ENCODE measurements around the gene IMMP2L.

Gene IMMP2L

GRCh38 chr7:111571720-111572119 lies 9.4 kb upstream of the IMMP2L start:
- ChIA-PET CTCF (no interaction called here), POLR2A (no interaction called here)
- TF ChIP-seq L3MBTL2 (conservative IDR thresholded peaks at IDR 0.05) (no peak), FOXK2 (IDR thresholded peaks at IDR 0.05) (no peak), ZNF384 (IDR thresholded peaks at IDR 0.05) (no peak), BHLHE40 (IDR thresholded peaks at IDR 0.05; ENCODE audit: borderline replicate concordance) (no peak), SP1 (IDR thresholded peaks at IDR 0.05) (no peak), SUZ12 (IDR thresholded peaks at IDR 0.05) (no peak), FOXM1 (IDR thresholded peaks at IDR 0.05; ENCODE audit: borderline replicate concordance) (no peak), TARDBP (IDR thresholded peaks at IDR 0.05) (no peak), HDGF (IDR thresholded peaks at IDR 0.05; ENCODE audit: borderline replicate concordance) (no peak), CTBP1 (IDR thresholded peaks at IDR 0.05; ENCODE audit: borderline replicate concordance) (no peak), PKNOX1 (IDR thresholded peaks at IDR 0.05) (no peak), NFRKB (IDR thresholded peaks at IDR 0.05) (no peak), FOXA1 (IDR thresholded peaks at IDR 0.05) (no peak), ARNT (IDR thresholded peaks at IDR 0.05) (no peak), ELF4 (IDR thresholded peaks at IDR 0.05) (no peak), LEF1 (IDR thresholded peaks at IDR 0.05; ENCODE audit: borderline replicate concordance) (no peak)
- no peak for DNase-seq (ENCODE audit: extremely low spot score)

DNA sequence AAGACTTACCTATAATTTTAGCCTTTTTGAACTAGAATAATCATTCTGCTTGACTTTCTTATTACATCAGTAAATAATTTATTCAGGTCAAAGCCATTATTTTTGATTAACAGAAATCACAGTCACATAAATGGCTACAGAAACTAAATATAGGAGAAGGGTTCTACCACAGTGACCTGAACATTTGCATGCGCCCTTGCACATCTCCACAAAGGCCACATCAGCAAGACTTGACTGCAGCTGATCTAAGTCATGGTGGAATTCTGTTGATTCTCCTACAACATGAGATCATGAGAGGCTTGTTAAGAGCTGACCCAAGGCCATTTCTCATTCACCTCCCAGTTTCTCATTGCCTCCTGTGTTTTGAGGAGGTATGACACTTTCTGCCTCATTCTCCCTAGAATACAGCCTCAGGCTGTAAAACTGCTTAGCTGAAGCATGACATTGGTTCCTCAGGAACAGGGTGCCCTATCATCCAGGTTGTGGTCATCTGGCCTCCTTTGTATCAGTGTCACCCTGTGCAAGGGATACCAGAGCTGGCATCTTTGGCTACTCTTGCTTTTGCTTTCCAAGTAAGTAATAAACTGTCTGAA lies 6.7 kb upstream of the IMMP2L start:
- POLR2A ChIA-PET, result no interaction called here
- no peak for DNase-seq (ENCODE audit: extremely low spot score)
- TF ChIP-seq FOXM1 (IDR thresholded peaks at IDR 0.05; ENCODE audit: borderline replicate concordance) (no peak), ZNF384 (IDR thresholded peaks at IDR 0.05) (no peak), BHLHE40 (IDR thresholded peaks at IDR 0.05; ENCODE audit: borderline replicate concordance) (no peak), LEF1 (IDR thresholded peaks at IDR 0.05; ENCODE audit: borderline replicate concordance) (no peak)
- CTCF ChIA-PET, result no interaction called here

GRCh38 chr7:111568419-111568818 lies 6.1 kb upstream of the IMMP2L start:
- no peak for DNase-seq (ENCODE audit: extremely low spot score)
- TF ChIP-seq ZNF384 (IDR thresholded peaks at IDR 0.05), result no peak
- no peak for TF ChIP-seq SP1 (IDR thresholded peaks at IDR 0.05)
- TF ChIP-seq PKNOX1 (IDR thresholded peaks at IDR 0.05), result no peak
- TF ChIP-seq HDGF (IDR thresholded peaks at IDR 0.05; ENCODE audit: borderline replicate concordance), result no peak
- no peak for TF ChIP-seq ELF4 (IDR thresholded peaks at IDR 0.05)
- TF ChIP-seq L3MBTL2 (conservative IDR thresholded peaks at IDR 0.05), result no peak
- no peak for TF ChIP-seq FOXM1 (IDR thresholded peaks at IDR 0.05; ENCODE audit: borderline replicate concordance)
- no peak for TF ChIP-seq TARDBP (IDR thresholded peaks at IDR 0.05)
- no peak for TF ChIP-seq BHLHE40 (IDR thresholded peaks at IDR 0.05; ENCODE audit: borderline replicate concordance)
- no peak for TF ChIP-seq FOXK2 (IDR thresholded peaks at IDR 0.05)
- TF ChIP-seq NFRKB (IDR thresholded peaks at IDR 0.05), result no peak
- no peak for TF ChIP-seq CTBP1 (IDR thresholded peaks at IDR 0.05; ENCODE audit: borderline replicate concordance)
- TF ChIP-seq FOXA1 (IDR thresholded peaks at IDR 0.05), result no peak
- no peak for TF ChIP-seq LEF1 (IDR thresholded peaks at IDR 0.05; ENCODE audit: borderline replicate concordance)
- no peak for TF ChIP-seq ARNT (IDR thresholded peaks at IDR 0.05)
- TF ChIP-seq SUZ12 (IDR thresholded peaks at IDR 0.05), result no peak
- POLR2A ChIA-PET, result no interaction called here
- CTCF ChIA-PET, result no interaction called here

DNA sequence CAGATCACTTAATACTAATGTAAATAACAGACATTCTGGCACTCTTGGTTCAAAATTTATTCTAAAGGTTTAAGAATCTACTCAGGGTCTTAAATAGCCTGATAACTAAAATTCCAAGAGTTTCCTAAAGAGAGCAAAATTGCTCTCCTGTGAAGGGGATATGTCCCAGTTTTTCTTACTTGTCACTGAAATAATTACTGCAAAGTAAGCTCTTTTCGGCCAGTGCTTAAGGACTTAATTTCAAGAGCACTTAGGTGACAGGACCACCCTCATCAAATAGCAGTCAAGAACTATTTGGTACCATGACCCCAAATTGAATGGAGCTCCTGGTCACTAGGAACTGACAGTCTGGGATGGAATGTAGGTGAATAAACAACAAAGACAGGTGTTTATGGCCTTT lies 1.8 kb upstream of the IMMP2L start:
- CTCF ChIA-PET, result no interaction called here
- TF ChIP-seq SUZ12 (IDR thresholded peaks at IDR 0.05), result no peak
- TF ChIP-seq BHLHE40 (IDR thresholded peaks at IDR 0.05; ENCODE audit: borderline replicate concordance), result no peak
- no peak for TF ChIP-seq ELF4 (IDR thresholded peaks at IDR 0.05)
- no peak for TF ChIP-seq FOXM1 (IDR thresholded peaks at IDR 0.05; ENCODE audit: borderline replicate concordance)
- no peak for TF ChIP-seq TARDBP (IDR thresholded peaks at IDR 0.05)
- no peak for TF ChIP-seq HDGF (IDR thresholded peaks at IDR 0.05; ENCODE audit: borderline replicate concordance)
- TF ChIP-seq FOXA1 (IDR thresholded peaks at IDR 0.05), result no peak
- TF ChIP-seq L3MBTL2 (conservative IDR thresholded peaks at IDR 0.05), result no peak
- TF ChIP-seq SP1 (IDR thresholded peaks at IDR 0.05), result no peak
- no peak for TF ChIP-seq PKNOX1 (IDR thresholded peaks at IDR 0.05)
- no peak for TF ChIP-seq CTBP1 (IDR thresholded peaks at IDR 0.05; ENCODE audit: borderline replicate concordance)
- TF ChIP-seq FOXK2 (IDR thresholded peaks at IDR 0.05), result no peak
- no peak for TF ChIP-seq LEF1 (IDR thresholded peaks at IDR 0.05; ENCODE audit: borderline replicate concordance)
- no peak for TF ChIP-seq ZNF384 (IDR thresholded peaks at IDR 0.05)
- no peak for TF ChIP-seq ARNT (IDR thresholded peaks at IDR 0.05)
- no peak for TF ChIP-seq NFRKB (IDR thresholded peaks at IDR 0.05)
- DNase-seq (ENCODE audit: extremely low spot score), result no peak
- POLR2A ChIA-PET, result no interaction called here

- no peak for DNase-seq (ENCODE audit: extremely low spot score)
- TF ChIP-seq NFRKB (IDR thresholded peaks at IDR 0.05) (no peak), CTBP1 (IDR thresholded peaks at IDR 0.05; ENCODE audit: borderline replicate concordance) (no peak), ARNT (IDR thresholded peaks at IDR 0.05) (no peak)
- CTCF ChIA-PET, result no interaction called here
- POLR2A ChIA-PET, result no interaction called here
Observed at GRCh38 chr7:111561654-111561903, 713 bp downstream of the IMMP2L start.

DNA sequence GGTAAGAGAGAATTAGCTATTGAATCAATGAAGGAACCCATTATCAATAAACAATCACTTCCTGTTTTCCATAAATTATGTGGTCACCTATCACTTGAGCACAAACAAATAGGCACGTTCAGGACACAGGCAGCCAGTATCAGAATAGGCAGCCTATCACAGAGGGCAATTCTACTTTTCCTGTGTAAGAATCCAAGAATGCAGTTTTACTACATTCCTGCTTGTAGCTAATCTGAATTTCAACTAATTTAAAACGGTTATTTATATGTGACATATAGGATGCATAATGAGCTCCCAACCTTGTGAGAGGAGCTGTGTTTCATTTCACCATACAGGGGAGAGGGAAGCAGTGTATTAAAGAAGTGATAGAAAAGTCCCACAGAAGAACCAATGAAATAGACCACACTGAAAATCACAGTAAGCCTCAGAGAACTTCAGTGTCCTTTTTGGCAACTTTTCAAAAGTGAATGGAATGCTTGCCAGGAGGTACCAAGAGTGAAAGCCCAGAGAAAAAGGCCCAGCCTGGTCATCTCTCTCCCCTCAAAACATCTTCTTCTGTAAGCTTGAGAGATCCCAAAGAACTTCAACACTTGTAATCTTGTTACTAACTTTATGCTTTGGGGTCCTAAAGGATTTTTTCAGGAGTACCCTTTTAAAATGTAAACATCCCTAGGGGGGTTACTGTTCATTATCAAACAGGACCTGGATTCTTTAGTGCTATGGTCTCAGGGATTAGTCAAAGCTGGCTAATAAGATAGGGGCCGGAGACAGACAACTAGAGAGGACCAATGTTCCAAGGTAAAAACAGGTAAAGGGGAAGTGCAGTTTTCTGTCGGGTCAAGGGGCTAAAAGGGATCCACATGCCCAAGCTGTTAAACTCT lies 1.3 kb downstream of the IMMP2L start:
- ChIA-PET POLR2A (no interaction called here), CTCF (no interaction called here)
- no peak for TF ChIP-seq PKNOX1 (IDR thresholded peaks at IDR 0.05)
- no peak for TF ChIP-seq ELF4 (IDR thresholded peaks at IDR 0.05)
- TF ChIP-seq SUZ12 (IDR thresholded peaks at IDR 0.05), result no peak
- TF ChIP-seq ARNT (IDR thresholded peaks at IDR 0.05), result no peak
- no peak for TF ChIP-seq FOXA1 (IDR thresholded peaks at IDR 0.05)
- no peak for TF ChIP-seq FOXM1 (IDR thresholded peaks at IDR 0.05; ENCODE audit: borderline replicate concordance)
- no peak for TF ChIP-seq CTBP1 (IDR thresholded peaks at IDR 0.05; ENCODE audit: borderline replicate concordance)
- no peak for TF ChIP-seq LEF1 (IDR thresholded peaks at IDR 0.05; ENCODE audit: borderline replicate concordance)
- TF ChIP-seq FOXK2 (IDR thresholded peaks at IDR 0.05), result no peak
- no peak for TF ChIP-seq HDGF (IDR thresholded peaks at IDR 0.05; ENCODE audit: borderline replicate concordance)
- no peak for TF ChIP-seq BHLHE40 (IDR thresholded peaks at IDR 0.05; ENCODE audit: borderline replicate concordance)
- no peak for TF ChIP-seq L3MBTL2 (conservative IDR thresholded peaks at IDR 0.05)
- no peak for TF ChIP-seq ZNF384 (IDR thresholded peaks at IDR 0.05)
- TF ChIP-seq NFRKB (IDR thresholded peaks at IDR 0.05), result no peak
- TF ChIP-seq TARDBP (IDR thresholded peaks at IDR 0.05), result no peak
- TF ChIP-seq SP1 (IDR thresholded peaks at IDR 0.05), result no peak
- DNase-seq (ENCODE audit: extremely low spot score), result no peak
